HG03066 (cell line): Measurements from ENCODE around the gene IL36A.

Source experiments
- ATAC-seq: cut with Tn5 transposase; IDR thresholded peaks from one replicate; pipeline ENCODE4 v1.9.1; 2021; ENCODE audit warnings: low read depth; ENCODE audit not compliant: unreplicated experiment

IL36A gene

DNA sequence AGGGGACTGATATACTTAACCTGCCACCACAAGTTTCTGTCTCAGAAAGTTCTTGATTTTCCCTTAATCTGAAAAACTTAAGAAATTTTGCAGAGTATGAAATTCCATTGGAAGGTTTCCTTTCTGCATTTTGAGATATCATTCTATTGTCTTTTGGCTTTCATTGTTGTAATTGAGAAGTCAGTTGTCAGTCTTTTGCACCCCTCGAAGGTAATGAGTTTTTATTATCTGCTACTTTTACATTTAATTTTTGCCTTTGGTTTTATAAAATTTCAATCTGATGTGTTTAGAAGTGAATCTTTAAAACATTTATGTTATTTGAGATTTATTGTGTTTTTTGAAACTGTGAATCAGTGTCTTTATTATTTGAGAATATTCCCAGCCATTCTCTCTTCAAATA lies 4.8 kb upstream of the IL36A start:
- ATAC-seq = no peak

DNA sequence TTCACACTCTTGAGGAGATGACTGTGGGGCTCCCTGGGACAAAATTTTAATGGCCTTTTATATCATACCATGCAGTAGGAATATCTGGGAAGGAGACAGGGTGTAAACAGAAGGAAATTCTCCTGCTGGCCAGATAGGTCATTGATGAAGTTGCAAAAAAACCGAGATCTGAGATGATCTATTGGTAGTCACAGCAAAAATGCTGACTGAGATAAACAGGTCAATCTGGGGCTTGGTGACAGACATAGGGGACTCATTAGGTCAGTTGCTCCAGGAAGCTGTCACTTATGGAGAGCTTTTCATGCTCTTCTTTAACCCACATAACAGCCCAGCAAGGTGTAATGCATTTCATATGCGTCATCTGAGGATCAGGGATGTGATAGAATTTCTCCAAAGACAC lies 2.6 kb upstream of the IL36A start:
- no peak for ATAC-seq

DNA sequence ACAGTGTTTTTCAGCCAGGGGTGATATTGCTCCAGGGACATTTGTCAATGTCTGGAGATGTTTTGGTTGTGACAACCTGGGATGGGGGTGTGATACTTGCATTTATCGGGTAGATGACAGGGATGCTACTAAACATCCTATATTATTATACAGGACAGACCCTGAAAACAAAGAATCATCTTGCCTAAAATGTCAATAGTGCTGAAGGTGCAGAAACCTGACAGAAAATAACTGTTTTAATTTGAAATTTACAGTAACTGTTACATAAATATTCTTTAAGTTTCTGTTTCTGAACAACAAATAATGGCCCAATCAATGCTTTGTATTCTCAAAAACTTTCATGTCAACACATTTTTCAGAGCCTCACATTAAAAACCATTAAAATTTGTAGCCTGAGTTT lies 2.0 kb downstream of the IL36A start:
- no peak for ATAC-seq

DNA sequence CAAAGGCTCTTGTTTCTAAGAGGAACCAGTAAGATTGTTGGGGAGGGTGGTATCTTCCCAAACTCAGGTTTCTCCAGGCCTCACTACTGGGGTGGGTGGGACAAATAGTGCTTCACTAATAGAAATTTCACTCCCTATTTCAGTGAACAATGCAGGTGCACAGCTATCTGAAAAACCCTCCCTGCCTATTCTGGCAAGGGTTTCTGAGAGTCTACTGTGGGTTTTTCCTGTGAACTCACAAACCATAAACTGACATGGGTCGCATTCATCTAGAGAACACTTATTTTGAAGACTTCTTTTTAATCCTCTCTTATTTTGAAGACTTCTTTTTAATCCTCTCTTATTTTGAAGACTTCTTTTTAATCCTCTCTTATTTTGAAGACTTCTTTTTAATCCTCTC lies 4.4 kb downstream of the IL36A start:
- ATAC-seq = no peak

DNA sequence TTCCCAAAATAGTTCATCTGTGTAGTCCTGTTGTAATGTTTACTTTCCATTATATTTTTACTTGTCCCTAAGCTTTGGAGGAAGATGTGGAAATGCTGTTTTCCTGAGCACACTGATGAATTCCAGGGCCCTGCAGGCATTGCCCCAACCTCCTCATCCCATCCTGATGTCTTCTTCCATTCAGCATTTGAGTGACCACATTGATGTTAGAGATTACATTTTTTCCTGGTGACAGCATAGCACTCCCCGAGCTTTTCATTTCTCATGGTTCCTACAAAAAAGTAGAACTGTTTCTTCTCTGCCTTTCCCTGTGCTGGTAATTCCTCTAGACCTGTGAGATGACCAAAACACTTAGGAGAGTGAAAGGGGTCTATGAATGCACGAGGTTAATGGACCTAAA lies 4.8 kb downstream of the IL36A start:
- no peak for ATAC-seq

DNA sequence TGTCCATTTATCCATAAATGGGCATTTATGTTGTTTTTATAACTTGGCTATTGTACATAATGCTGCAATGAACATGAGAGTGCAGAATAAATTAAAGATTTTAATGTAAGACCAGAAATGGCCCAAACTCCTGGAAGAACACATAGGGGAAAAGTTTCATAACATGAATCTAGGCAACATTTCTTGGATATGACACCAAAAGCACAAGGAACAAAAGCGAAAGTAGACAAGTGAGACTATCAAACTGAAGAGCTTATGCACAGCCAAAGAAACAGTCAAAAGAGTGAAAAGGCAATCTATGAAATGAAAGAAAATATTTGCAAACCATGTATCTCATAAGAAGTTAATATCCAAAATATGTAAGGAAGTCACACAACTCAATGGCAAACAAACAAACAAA lies 5.8 kb downstream of the IL36A start:
- no peak for ATAC-seq

DNA sequence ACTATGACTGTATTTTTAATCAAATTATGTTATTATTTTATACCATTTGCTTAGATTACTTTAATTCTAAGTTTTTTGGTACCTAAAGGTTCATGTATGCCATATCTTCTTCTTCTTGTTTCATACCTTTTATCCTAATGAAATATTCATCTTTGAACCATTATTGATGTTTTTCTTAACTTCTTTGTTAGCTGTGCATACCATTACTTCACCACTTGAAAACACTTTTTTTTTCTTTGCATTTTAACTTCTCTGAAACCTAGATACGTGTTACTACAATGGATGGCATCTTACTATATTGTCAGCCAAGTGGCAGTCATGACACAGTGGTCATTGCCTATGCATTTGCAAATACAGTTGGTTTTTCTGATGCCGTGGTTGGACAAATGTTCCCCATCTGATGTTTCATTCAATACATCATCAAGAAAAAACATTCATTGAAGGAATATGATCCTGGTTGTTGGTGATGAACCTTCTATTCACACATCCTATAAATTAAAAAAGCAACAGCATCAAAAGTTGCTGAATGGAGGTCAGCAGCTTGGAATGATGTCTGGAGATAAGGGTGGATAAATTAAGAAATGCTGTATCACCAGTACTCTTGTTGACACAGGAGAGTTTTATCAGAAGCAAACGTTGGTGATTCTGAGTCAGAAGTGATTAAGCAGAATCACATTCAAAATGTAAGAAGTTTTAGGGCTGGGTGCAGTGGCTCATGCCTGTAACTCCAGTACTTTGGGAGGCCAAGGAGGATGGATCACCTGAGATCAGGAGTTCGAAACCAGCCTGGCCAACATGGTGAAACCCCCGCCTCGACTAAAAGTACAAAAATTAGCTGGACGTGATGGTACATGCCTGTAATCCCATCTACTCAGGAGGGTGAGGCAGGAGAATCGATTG lies 7.4 kb downstream of the IL36A start:
- ATAC-seq = no peak

DNA sequence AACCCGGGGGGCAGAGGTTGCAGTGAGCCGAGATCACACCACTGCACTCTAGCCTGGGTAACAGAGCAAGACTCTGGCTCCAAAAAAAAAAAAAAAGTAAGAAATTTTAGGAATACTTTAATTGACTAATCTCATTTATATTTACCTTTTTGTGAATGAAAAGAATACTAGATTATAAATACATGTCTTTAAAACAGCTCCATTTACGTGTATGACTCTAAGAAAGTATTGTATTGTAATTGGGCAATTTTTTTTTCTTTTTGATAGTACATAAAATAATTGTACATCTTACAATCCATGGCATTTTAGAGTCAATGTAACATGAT lies 8.0 kb downstream of the IL36A start:
- ATAC-seq = no peak

DNA sequence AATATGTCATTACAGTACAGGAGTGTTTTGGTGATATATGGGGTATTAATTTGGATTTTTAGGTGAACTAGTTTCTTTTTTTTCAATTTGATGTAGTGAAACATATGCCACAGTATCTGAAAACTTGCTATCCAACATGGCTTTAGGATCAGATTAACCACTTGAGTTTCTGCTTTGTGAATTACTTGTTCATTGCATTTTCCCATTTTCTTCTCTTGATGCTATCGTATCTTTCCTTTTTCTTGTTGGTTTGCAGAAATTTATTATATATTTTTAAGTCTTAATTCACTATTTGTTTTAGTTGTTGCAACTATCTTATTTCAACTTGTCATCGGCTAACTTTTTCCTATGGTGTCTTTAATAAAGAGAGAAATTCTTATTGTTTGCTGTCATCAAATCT lies 8.8 kb downstream of the IL36A start:
- ATAC-seq = no peak

DNA sequence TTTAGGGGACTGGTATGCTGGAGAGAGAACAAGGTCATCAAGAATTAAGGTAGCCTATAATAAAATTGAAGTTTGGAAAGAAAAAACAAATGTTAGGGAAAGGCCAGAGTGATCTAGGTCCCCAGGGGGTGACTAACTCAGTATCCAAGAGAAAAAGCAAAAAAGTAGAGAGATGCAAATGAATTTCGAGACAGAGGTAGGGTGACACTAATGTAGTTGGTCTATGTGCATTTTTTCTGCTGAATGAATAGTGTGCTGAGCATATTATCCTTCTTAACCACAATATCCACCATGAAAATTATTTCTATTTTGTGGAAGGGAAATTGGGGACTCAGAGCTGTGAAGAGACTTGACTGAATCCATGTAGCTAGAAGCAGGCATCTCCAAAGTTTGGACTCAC lies 9.8 kb downstream of the IL36A start:
- ATAC-seq = no peak

DNA sequence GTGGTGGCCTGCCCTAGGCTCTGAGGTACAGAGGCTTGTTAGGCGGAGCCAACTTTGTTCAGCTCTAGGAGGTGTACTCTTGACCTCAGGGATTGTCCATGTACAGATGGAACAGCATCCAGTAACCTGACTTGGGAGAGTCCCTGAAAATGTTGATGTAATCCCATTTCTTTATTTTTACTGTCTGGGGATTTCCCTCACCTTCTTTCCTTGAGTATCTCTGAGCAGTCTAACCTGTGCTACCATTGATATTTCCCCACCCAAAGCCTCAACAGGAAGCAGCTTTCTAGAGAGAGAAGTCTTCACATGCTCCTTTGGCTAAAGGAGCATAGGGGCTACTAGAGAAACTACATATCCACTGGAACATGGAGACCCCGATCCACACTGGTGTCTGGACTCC lies 10.4 kb downstream of the IL36A start:
- no peak for ATAC-seq

DNA sequence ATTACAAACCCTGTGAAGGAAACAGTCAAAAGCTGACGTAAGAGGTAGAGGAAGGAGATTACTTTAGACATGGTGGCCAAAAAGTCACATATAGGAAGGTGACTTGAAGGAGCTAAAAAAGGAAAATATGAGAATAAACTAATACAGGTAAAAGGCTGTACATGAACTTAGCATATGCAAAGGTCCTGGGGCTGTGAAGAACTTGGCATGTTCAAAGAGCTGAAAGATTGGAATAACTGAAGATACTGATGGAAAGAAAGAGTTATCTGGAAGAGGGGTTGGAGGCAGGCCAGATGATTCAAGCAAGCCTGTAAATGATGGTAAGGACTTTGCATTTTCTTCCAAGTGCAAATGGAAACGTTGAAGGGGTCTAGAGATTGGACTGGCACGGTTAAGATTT lies 13.2 kb downstream of the IL36A start:
- ATAC-seq = no peak

DNA sequence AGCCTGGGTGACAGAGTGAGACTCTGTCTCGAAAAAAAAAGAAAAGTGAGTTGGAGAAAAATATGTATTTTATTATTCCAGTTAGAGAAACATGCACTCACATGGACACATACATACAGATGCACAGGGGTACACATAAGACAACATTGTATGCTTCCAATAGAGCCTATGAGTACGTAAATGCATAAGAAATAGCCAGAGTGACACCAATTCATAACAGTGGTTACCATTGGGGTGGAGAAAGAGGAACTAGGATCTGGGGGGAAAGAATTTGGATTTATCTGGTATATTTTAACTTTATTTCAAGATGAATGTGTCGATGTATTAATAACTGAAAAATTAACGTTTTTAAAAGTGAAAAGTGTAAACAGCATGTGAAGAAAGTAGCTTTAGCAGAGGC lies 16.1 kb downstream of the IL36A start:
- no peak for ATAC-seq

DNA sequence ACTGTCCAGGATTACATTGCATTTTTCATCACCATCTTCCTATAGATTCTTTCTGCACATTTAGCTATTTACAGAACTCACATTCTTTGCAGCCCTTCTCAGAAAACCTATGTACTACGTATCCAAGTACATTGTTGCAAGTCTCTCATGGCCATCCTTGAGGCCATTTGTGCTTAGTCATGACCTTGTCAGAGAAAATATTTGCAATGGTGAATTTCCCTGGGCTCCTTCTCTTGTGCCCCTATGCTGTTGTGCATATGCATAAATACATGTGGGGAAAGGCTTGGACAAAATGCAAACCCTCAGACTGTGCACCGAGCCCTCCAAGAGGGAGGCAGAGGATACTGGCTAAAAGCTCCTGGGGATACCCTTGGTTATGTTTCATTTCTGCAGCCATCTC lies 19.5 kb downstream of the IL36A start:
- ATAC-seq = no peak

DNA sequence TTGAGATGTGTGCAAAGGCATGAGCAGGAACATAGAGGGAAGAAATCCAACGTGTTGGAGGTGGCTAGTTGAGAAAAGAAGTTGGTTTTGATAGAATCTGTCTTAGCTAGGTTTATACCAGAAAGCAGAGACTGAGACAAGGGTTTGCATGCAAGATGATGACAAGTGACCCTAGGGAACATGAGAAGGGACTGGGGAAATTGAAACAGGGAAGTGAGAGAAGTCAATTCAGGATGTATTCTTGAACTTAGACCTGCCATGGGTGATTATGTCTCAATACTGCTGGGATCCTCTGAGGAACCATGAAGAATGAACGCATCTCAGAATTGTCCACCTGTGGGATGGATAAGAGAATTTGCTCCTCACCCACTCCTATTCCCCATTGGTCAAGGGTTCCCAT lies 20.5 kb downstream of the IL36A start:
- no peak for ATAC-seq

DNA sequence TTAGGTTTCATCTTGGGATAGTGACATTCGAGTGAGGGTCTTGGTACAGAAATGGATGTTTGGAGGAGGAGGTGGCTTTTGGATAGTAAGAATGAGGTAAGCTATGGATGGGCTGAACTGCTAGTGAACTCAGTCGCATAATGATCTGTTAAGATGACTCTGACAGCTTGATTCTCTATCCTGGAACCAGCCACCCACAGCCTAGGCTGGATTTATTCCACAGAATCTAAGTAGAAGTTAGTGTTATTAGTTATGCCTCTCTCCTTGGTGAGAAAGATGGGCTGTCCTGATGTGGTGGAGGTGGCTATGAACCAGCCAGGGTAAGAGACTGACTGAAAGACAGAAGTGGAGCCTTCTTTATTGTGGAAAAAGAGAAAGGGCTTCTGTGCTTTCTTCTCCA lies 22.4 kb downstream of the IL36A start:
- no peak for ATAC-seq

DNA sequence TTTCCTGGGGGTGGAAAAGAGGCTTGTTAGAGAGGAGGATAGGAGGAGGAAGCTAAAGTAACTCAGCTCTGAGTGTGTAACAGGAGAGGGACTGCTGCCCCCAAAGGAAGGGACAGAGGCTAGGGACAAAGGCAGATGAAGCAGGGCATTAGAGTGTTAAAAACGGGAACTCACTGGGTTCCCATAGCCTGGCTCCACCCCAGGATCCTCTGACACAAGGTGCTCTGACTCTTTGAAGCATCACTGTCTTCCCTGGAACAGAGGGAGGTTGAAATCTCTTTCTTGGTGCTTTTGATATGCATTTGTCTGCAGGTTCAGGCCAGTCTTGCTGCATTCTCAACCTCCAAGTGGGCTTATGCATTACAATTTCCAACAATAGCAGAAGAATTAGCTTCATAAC lies 22.9 kb downstream of the IL36A start:
- ATAC-seq = no peak

DNA sequence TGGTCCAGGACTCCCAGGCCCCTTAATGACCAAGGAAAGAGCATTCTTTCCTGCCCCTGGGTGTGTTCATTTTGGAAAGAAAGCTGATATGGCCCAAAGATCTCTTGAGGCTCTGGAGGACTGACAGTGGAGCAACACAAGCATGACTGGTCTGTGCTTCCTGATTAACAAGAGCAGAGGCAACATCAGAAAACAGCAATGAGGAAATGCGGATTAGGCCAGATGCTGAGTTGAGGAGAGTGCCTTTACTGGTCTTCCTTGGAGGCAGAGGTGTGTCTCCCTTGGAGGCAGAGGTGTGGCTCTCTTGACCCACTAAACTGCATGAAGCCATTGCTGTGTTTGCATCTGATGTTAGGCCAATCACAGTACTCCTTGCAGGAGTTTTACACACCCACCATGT lies 27.5 kb downstream of the IL36A start:
- ATAC-seq = no peak

DNA sequence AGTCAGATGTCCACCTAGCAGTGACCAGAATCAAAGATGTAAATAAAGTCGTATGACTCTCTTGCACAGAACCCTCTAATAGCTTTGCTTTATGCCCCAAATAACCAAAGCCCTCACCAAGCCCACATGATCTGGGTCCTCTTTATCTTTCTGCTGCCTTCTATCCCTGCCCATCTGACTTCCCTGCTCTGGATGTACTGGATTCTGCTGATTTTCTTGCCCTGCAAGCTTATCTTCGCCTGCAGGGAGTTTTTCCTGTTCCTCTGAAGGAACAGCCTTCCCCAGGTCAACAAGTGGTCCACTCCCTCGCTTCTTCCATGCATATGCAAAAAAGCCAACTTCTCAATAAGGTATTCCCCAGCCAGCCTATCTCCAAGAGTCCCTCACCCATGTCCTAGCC lies 28.8 kb downstream of the IL36A start:
- no peak for ATAC-seq

DNA sequence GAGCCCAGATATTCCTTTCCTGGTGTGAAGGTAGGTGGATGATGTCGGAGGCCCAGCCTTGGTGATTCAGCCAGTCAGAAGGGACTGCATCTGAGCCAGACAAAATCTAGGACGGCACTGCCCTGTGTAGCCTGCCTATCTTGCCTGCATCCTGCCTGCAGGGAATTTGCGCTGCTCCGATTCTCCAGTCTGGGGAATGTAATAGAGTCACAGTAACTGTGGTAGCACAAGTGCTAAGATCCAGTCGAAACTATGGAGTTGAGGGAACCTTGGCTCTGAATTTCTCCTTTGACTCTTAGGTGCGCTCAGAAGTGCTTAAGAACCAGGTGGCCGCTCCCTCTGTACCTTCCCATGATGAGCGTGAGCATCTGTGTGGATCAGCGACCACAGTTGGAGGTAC lies 31.5 kb downstream of the IL36A start:
- ATAC-seq = no peak

DNA sequence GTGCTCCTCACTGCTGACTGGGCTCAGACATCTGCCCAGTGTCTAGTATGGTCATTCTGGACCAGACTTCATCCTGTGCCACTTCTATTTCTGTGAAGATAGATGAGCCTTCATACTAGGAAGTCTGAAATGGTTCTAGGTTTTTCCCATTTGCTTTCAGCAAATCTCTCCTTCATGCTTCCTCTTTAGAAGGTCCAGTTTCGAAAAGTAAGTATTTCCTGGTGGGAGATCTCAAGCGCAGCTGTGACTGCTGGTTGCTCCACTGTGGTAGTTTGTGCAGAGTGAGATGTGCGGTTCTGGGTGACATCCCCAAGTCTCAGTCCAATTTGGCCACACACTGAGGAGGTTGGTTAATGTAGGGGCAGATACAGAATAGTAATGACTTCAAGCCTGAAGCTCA lies 33.0 kb downstream of the IL36A start:
- no peak for ATAC-seq

DNA sequence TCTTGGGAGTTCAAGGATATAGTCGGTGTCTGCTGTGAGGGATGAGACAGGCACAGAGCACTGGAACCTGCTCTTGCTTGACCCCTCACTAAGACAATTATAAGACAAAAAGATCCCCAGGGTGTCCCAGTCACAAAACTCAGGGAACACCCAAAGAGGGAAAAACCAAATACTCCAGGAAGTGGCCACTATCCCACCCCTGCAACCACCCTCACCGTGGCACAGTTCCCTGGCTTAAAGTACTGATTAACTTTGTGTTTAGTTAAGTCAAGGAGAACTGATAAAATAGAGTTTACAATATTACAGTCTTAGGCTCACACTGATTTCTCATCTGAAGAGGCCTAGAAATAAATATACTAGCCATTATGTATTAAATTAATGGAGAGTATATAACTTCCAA lies 33.9 kb downstream of the IL36A start:
- no peak for ATAC-seq

DNA sequence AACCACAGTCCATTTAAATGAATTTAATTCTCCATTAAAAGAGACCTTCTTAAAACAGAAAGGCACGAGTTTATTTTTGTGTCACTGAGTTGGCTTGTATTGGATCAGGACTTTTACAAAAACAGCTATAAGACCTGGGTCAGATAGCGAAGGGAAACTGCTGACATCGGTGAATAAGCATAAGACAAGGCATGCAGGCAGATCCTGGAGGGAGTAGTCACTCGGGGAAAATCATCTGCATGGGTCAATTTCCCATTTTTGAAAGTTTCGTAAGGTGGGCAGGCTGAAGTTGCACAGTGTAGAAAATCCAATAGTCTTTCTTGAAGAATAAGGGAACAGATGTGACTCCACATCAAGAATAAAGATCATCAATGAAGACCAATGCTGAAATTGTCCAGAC lies 34.5 kb downstream of the IL36A start:
- ATAC-seq = no peak
